Skeletal muscle tissue (tissue), 4 donors: ENCODE data around the gene PFN3. TPM values are rescaled to one million over a fixed set of nuclear protein-coding genes. Genes with fewer than 3 reads are reported as not detected.
A peak's percentile ranks its signal among the peaks of the same experiment; 100 is the strongest.

Experiments
- H3K27ac ChIP-seq: one replicate; pipeline ENCODE4 v1.7.0; 2013; ENCODE audit warnings: mild to moderate bottlenecking, low read depth, low read length, inconsistent platforms
- H3K27me3 ChIP-seq, 3 donors: one replicate each; pipeline ENCODE4 v1.7.0; 2013; ENCODE audit warnings: low read length in 3 of 3; ENCODE audit not compliant: control insufficient read depth in 3 of 3, insufficient read depth in 3 of 3
- H3K36me3 ChIP-seq, 3 donors: one replicate each; pipeline ENCODE4 v1.7.0; 2013; ENCODE audit warnings: low read length in 3 of 3; ENCODE audit not compliant: control insufficient read depth in 3 of 3, insufficient read depth in 3 of 3
- H3K4me1 ChIP-seq, 3 donors: one replicate each; pipeline ENCODE4 v1.7.0; 2013; ENCODE audit warnings: low read length in 3 of 3, mild to moderate bottlenecking in 3 of 3; ENCODE audit not compliant: control insufficient read depth in 3 of 3, insufficient read depth in 3 of 3
- H3K4me3 ChIP-seq, 3 donors: one replicate each; pipeline ENCODE4 v1.7.0; 2013; ENCODE audit warnings: low read length in 3 of 3
- H3K9ac ChIP-seq, 3 donors: one replicate each; pipeline ENCODE4 v1.7.0; 2013; ENCODE audit warnings: low read length in 3 of 3, mild to moderate bottlenecking in 3 of 3, moderate library complexity in 2 of 3, low read depth in 1 of 3
- H3K9me3 ChIP-seq, 3 donors: one replicate each; pipeline ENCODE4 v1.7.0; 2013; ENCODE audit warnings: low read length in 3 of 3; ENCODE audit not compliant: control insufficient read depth in 3 of 3
- total RNA-seq: library from RNA; depleted of rRNA; stranded (reverse); fragments of >200 nt; gene quantifications from one replicate; pipeline ENCODE4 v1.2.3, GENCODE V29; 2014
- donor health status: Osteomylitis.

PFN3 gene
- total RNA-seq, 1 donor from 2014 or later = not detected

DNA sequence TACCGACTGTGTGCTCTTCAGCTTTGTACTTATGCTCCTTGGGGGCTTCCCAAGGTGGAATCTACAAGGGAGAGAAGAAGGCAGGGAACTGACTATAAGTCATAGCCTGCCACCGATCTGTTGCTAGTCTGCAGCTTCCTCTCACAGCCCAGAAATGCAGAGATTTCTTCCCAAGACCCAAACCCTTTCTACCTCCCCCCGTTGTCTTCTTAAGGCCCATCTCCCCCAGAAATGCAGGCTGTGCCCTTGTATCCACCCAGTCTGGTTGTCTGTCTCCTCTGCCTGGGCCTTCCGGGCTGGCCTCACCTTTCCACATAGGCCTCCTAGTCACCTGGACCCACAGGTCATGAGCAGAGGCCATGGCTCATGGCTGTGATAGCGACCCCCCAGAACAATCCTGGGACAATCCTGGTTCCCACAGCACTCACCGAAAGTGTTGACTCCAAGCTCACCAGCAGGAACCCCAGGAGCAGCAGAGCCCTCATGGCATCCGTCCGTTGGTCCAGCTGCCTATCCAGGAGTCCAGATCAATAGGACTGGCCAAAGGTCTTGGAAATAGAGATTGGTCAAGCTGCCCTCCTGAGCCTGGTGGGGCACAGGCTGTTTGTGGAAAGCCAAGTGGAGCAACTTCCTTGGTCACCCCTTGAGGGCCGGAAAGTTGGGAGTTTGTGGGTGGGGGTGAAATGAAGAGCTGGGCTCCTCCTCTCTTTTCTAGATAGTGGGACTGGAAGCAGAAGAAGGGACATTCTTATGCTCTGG is 8.8 kb upstream of the PFN3 start, which contains the start of gene F12:
Gene F12 (minus strand): TSS at position 522 of the 759 bp plus-strand sequence. CDS start 37 bp downstream, at position 485.
- Histone ChIP-seq H3K9ac (no peak within 1 kb of the TSS), H3K36me3 (no peaks in the 10 kb centered on the region), H3K9me3 (no peaks in the 10 kb centered on the region), H3K27me3 (peaks cover 3 to 15% (median 14%) of the 10 kb centered on the region in 3 donors), H3K4me1 (peaks cover 6 to 8% (median 6%) of the 10 kb centered on the region in 3 donors), H3K4me3 (no peak within 1 kb of the TSS), H3K27ac (no peak within 1 kb of the TSS)

- Histone ChIP-seq H3K27me3 (peaks cover 33 to 48% (median 47%) of the 10 kb centered on the region in 3 donors), H3K9ac (peak overlapping the region in 1 of 3 donors; percentile 20), H3K9me3 (no peaks in the 10 kb centered on the region), H3K36me3 (no peaks in the 10 kb centered on the region), H3K4me1 (peaks cover 25 to 30% (median 26%) of the 10 kb centered on the region in 3 donors), H3K4me3 (no peak overlapping the region), H3K27ac (no peak overlapping the region)
Observed at GRCh38 chr5:177405805-177406204, 5.3 kb upstream of the PFN3 start.

DNA sequence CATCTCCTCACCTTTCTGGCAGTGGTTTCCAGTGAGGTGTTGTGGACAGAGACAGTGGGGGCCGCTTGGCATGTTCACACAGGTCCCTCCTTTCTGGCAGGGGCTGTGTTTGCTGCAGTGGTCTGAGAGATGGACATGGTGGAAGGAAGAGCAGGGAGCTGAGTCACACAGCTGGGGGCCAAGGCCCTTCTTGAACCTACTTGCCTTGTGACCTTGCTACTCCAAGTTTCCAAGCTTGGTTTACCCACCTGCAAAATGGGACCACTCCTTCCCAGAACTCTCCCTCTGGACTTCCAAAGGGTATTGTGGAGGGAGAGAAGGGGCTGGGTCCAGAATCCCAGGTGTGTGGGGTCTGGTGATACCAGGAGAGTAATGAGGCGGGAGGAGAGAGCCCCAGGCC is 4.9 kb upstream of the PFN3 start:
- H3K27me3 ChIP-seq = peaks cover 38 to 52% (median 52%) of the 10 kb centered on the region in 3 donors

GRCh38 chr5:177404641-177405179 is 4.2 kb upstream of the PFN3 start:
- Histone ChIP-seq H3K4me1 (peaks cover 27 to 36% (median 31%) of the 10 kb centered on the region in 3 donors), H3K27ac (no peak overlapping the region), H3K4me3 (peak overlapping the region; percentile 4 to 76 (median 72)), H3K9me3 (no peaks in the 10 kb centered on the region), H3K27me3 (peaks cover 44 to 58% (median 58%) of the 10 kb centered on the region in 3 donors), H3K36me3 (no peaks in the 10 kb centered on the region), H3K9ac (peak overlapping the region; percentile 45 to 57 (median 47))

More for the DNA sequence above, 4.9 kb upstream of the PFN3 start:
- Histone ChIP-seq H3K36me3 (no peaks in the 10 kb centered on the region), H3K9ac (peak overlapping the region in 1 of 3 donors; percentile 33), H3K4me3 (no peak overlapping the region), H3K9me3 (no peaks in the 10 kb centered on the region), H3K27ac (no peak overlapping the region), H3K4me1 (peaks cover 26 to 30% (median 27%) of the 10 kb centered on the region in 3 donors)

DNA sequence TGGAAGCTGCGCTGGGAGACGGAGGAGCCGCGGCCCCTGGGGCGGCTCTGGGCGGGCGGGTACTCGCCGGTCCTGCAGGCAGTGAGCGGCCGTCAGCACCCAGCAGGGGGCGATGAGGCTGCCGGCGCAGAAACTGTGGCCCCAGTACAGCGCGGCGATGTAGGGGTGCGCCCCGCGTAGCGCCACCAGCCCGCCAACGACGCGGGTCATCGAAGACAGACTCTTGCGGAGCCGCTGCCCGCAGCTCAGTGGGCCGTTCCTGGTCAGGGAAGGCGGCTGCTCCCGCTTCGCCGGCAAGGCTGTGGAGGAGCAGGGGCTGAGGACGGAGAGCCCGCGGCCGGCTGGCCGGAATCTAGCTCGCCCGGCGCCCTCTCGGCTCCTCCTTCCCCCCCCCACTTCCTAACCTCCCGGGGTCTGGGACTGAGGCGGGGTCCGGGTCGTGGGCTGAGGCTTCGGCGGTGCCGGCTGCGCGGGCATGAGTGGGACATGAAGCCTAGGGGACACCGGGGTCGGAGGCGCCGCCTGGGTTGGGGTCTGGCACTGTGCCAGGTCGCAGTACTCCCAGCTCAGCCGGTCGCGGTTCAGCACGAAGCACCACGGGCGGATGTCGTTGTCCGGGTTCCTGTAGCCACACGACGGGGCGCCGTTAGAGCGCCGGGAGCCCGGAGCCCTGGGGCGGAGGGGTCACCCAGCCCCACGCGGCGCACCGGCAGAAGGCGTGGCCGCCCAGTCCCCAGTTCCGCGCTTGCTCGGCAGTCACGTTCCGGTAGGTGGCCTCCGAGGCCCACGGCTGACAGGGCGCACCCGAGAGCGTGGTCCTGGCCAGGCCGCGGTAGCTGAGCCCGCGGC is 3.6 kb upstream of the PFN3 start:
- peaks cover 27 to 38% (median 31%) of the 10 kb centered on the region in 3 donors for H3K4me1 ChIP-seq
- H3K27ac ChIP-seq = no peak overlapping the region
- peaks cover 50 to 64% (median 63%) of the 10 kb centered on the region in 3 donors for H3K27me3 ChIP-seq
- no peaks in the 10 kb centered on the region for H3K9me3 ChIP-seq
- H3K4me3 ChIP-seq = peak overlapping the region; percentile 54 to 76 (median 72)
- H3K36me3 ChIP-seq = no peaks in the 10 kb centered on the region
- H3K9ac ChIP-seq = peak overlapping the region; percentile 47 to 57 (median 53)

DNA sequence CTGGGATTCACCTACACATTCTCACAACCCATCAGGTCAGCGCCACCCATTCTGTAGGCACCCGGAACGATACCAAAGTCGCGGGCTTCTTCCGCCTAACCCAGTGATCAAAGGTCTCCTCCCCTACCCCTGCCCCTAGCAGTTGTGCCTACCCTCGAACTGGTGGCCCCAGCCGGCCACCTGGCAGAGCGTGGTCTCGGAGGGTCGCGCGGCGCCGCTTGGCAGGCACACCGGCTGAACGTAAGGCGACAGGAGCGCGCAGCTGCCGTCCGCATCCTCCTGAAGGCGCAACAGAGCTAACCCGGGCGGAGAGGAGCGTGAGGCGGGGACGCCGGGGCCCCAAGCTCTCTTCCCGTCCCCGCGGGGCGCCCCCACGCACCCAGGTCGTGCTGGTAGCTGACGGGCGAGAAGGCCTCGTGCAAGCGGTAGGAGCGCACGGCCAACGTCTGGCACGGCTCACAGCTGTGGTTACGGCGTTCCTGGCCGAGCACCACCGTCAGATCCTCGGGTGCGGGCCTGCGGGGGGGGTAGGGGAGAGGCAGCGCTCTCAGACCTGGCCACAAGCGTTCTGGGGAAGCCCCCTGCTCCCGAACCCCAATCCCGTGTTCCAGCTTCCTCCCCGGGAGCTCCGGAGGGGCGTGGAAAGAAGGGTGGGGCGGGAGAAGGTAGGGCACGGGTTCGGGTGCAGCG is 2.8 kb upstream of the PFN3 start:
- Histone ChIP-seq H3K4me1 (peaks cover 27 to 38% (median 31%) of the 10 kb centered on the region in 3 donors), H3K9me3 (no peaks in the 10 kb centered on the region), H3K27ac (no peak overlapping the region), H3K36me3 (no peaks in the 10 kb centered on the region), H3K4me3 (peak overlapping the region in 2 of 3 donors; percentile 72 to 76), H3K27me3 (peaks cover 55 to 71% (median 67%) of the 10 kb centered on the region in 3 donors), H3K9ac (peak overlapping the region in 2 of 3 donors; percentile 33 to 53)

DNA sequence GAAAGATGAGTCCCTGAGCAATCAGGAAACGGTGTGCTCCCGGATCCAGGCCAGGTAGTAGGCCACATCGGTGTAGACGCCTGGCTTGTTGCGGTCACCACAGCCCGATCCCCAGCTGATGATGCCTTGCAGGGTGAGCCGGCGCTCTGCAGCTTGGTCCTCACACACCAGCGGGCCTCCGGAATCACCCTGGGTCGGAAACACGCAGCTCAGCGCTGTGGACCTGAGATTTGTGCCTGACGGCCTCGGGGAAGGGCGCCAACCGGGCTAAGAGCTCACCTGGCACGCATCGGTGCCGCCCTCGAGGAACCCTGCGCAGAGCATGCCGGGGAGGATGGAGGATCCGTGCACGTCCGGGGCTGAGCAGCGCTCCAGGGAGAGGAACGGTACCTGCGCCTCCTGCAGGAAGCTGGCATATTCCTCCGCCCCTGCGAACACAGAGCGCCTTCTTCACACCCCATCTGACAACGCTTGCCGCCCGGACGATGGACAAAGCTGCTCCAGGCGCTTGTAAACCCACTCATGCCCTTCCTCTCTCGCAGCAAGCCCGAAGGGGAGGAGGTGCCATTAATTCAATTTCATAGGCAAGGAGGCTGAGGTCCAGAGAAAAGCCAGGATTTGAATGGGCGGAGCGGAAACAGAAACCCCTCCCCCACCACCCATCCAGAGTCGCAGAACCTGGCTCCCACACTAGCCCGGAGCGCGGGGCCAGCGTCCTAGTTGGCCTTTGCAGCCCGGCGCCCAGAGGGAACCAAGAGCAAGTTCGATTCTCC is 2.0 kb upstream of the PFN3 start:
- Histone ChIP-seq H3K9me3 (no peaks in the 10 kb centered on the region), H3K4me3 (peak overlapping the region in 1 of 3 donors; percentile 26), H3K9ac (peak overlapping the region in 1 of 3 donors; percentile 16), H3K36me3 (no peaks in the 10 kb centered on the region), H3K27me3 (peaks cover 63 to 79% (median 74%) of the 10 kb centered on the region in 3 donors), H3K27ac (no peak overlapping the region), H3K4me1 (peaks cover 27 to 38% (median 31%) of the 10 kb centered on the region in 3 donors)

GRCh38 chr5:177397875-177398390 is 2.5 kb downstream of the PFN3 start:
- Histone ChIP-seq H3K27ac (no peak overlapping the region), H3K4me3 (no peak overlapping the region), H3K27me3 (peaks cover 55 to 66% (median 56%) of the 10 kb centered on the region in 3 donors), H3K4me1 (peaks cover 10 to 17% (median 12%) of the 10 kb centered on the region in 3 donors), H3K9ac (no peak overlapping the region), H3K36me3 (no peaks in the 10 kb centered on the region), H3K9me3 (no peaks in the 10 kb centered on the region)
